Rectal smooth muscle tissue (tissue), 1 donor: ENCODE measurements around the gene LAMB3.

Experiments
- H3K27ac ChIP-seq: one replicate; pipeline ENCODE4 v1.7.0; 2013; ENCODE audit warnings: low read depth, low read length, inconsistent platforms
- H3K27me3 ChIP-seq: one replicate; pipeline ENCODE4 v1.7.0; 2013; ENCODE audit warnings: low read length; ENCODE audit not compliant: control insufficient read depth, insufficient read depth
- H3K36me3 ChIP-seq: one replicate; pipeline ENCODE4 v1.7.0; 2013; ENCODE audit warnings: low read length; ENCODE audit not compliant: control insufficient read depth, insufficient read depth
- H3K4me1 ChIP-seq: one replicate; pipeline ENCODE4 v1.7.0; 2013; ENCODE audit warnings: low read length; ENCODE audit not compliant: control insufficient read depth, insufficient read depth
- H3K4me3 ChIP-seq: one replicate; pipeline ENCODE4 v1.7.0; 2013; ENCODE audit warnings: low read length
- H3K9ac ChIP-seq: one replicate; pipeline ENCODE4 v1.7.0; 2013; ENCODE audit warnings: low read length

LAMB3 gene

GRCh38 chr1:209657140-209657879 lies 5.1 kb upstream of the LAMB3 start:
- Histone ChIP-seq H3K27ac (no peak overlapping the region), H3K9ac (no peak overlapping the region), H3K4me1 (no peaks in the 10 kb centered on the region), H3K36me3 (no peaks in the 10 kb centered on the region), H3K27me3 (no peaks in the 10 kb centered on the region), H3K4me3 (no peak overlapping the region)

- no peak overlapping the region for H3K9ac ChIP-seq
- no peak overlapping the region for H3K27ac ChIP-seq
These were observed 3.4 kb upstream of the LAMB3 start for GRCh38 chr1:209655411-209656231.

GRCh38 chr1:209653915-209654351 lies 1.7 kb upstream of the LAMB3 start:
- Histone ChIP-seq H3K4me3 (no peak overlapping the region), H3K9ac (no peak overlapping the region), H3K36me3 (no peaks in the 10 kb centered on the region), H3K27ac (no peak overlapping the region), H3K4me1 (no peaks in the 10 kb centered on the region), H3K27me3 (no peaks in the 10 kb centered on the region)

More at GRCh38 chr1:209655411-209656231, 3.4 kb upstream of the LAMB3 start:
- no peaks in the 10 kb centered on the region for H3K36me3 ChIP-seq
- H3K4me3 ChIP-seq = no peak overlapping the region
- no peaks in the 10 kb centered on the region for H3K27me3 ChIP-seq
- no peaks in the 10 kb centered on the region for H3K4me1 ChIP-seq

GRCh38 chr1:209652873-209653401 lies 712 bp upstream of the LAMB3 start:
- no peak overlapping the region for H3K4me3 ChIP-seq
- H3K9ac ChIP-seq = no peak overlapping the region
- no peaks in the 10 kb centered on the region for H3K36me3 ChIP-seq
- H3K27ac ChIP-seq = no peak overlapping the region
- H3K27me3 ChIP-seq = no peaks in the 10 kb centered on the region
- H3K4me1 ChIP-seq = no peaks in the 10 kb centered on the region

GRCh38 chr1:209651138-209651587 lies 1.1 kb downstream of the LAMB3 start:
- no peak overlapping the region for H3K9ac ChIP-seq
- no peaks in the 10 kb centered on the region for H3K36me3 ChIP-seq
- H3K4me3 ChIP-seq = no peak overlapping the region
- H3K4me1 ChIP-seq = peaks cover 2% of the 10 kb centered on the region
- H3K27ac ChIP-seq = no peak overlapping the region
- H3K27me3 ChIP-seq = no peaks in the 10 kb centered on the region

GRCh38 chr1:209650454-209650853 lies 1.8 kb downstream of the LAMB3 start:
- Histone ChIP-seq H3K9ac (no peak overlapping the region), H3K4me1 (peaks cover 2% of the 10 kb centered on the region), H3K27me3 (no peaks in the 10 kb centered on the region), H3K27ac (no peak overlapping the region), H3K4me3 (no peak overlapping the region), H3K36me3 (no peaks in the 10 kb centered on the region)

GRCh38 chr1:209648931-209649776 lies 3.1 kb downstream of the LAMB3 start:
- no peak overlapping the region for H3K27ac ChIP-seq
- no peaks in the 10 kb centered on the region for H3K27me3 ChIP-seq
- H3K36me3 ChIP-seq = no peaks in the 10 kb centered on the region
- no peak overlapping the region for H3K4me3 ChIP-seq
- H3K9ac ChIP-seq = no peak overlapping the region
- peaks cover 4% of the 10 kb centered on the region for H3K4me1 ChIP-seq

- Histone ChIP-seq H3K4me1 (peaks cover 12% of the 10 kb centered on the region), H3K4me3 (no peak overlapping the region), H3K27ac (no peak overlapping the region)
These were observed 3.9 kb downstream of the LAMB3 start for GRCh38 chr1:209648346-209648745.

GRCh38 chr1:209647156-209647555 lies 5.1 kb downstream of the LAMB3 start:
- Histone ChIP-seq H3K27ac (no peak overlapping the region), H3K27me3 (no peaks in the 10 kb centered on the region), H3K9ac (no peak overlapping the region), H3K36me3 (no peaks in the 10 kb centered on the region), H3K4me3 (no peak overlapping the region), H3K4me1 (peaks cover 20% of the 10 kb centered on the region)

More at GRCh38 chr1:209648346-209648745, 3.9 kb downstream of the LAMB3 start:
- no peak overlapping the region for H3K9ac ChIP-seq
- H3K36me3 ChIP-seq = no peaks in the 10 kb centered on the region
- no peaks in the 10 kb centered on the region for H3K27me3 ChIP-seq

GRCh38 chr1:209646558-209646957 lies 5.7 kb downstream of the LAMB3 start:
- peaks cover 21% of the 10 kb centered on the region for H3K4me1 ChIP-seq
- no peak overlapping the region for H3K27ac ChIP-seq
- H3K4me3 ChIP-seq = no peak overlapping the region
- no peaks in the 10 kb centered on the region for H3K27me3 ChIP-seq
- H3K9ac ChIP-seq = no peak overlapping the region
- H3K36me3 ChIP-seq = no peaks in the 10 kb centered on the region

GRCh38 chr1:209645574-209646452 lies 6.4 kb downstream of the LAMB3 start:
- H3K27ac ChIP-seq = no peak overlapping the region
- H3K36me3 ChIP-seq = no peaks in the 10 kb centered on the region
- H3K4me3 ChIP-seq = no peak overlapping the region
- H3K4me1 ChIP-seq = peaks cover 24% of the 10 kb centered on the region
- no peaks in the 10 kb centered on the region for H3K27me3 ChIP-seq
- no peak overlapping the region for H3K9ac ChIP-seq
